GM12878 (cell line): Measurements from ENCODE around the gene ASTL. TPM values are rescaled to one million over a fixed set of nuclear protein-coding genes. Genes with fewer than 3 reads are reported as not detected.

Experiments
- CHD1 ChIP-seq: IDR thresholded peaks from 2 replicates; pipeline ENCODE4 v1.6.1; 2012; ENCODE audit warnings: low read depth, low read length, improper control_type of control experiment
- DPF2 ChIP-seq: fragments of 450-650 bp; IDR thresholded peaks from 2 replicates; pipeline ENCODE4 v1.6.1; 2017; ENCODE audit warnings: mild to moderate bottlenecking
- GABPA ChIP-seq: IDR thresholded peaks from 2 replicates; pipeline ENCODE4 v1.6.1; 2014; ENCODE audit warnings: antibody characterized with exemption, low read depth, mild to moderate bottlenecking, inconsistent platforms
- IRF4 ChIP-seq: IDR thresholded peaks from 2 replicates; pipeline ENCODE4 v1.6.1; 2011; ENCODE audit warnings: low read depth, low read length
- MEF2B ChIP-seq: fragments of 450-650 bp; IDR thresholded peaks from 2 replicates; pipeline ENCODE4 v1.6.1; 2018; ENCODE audit warnings: mild to moderate bottlenecking, moderate library complexity; ENCODE audit not compliant: partially characterized antibody, poor library complexity, severe bottlenecking
- MLLT1 ChIP-seq: fragments of 450-650 bp; IDR thresholded peaks from 2 replicates; pipeline ENCODE4 v1.6.1; 2016; ENCODE audit warnings: mild to moderate bottlenecking
- MTA3 ChIP-seq: IDR thresholded peaks from 2 replicates; pipeline ENCODE4 v1.6.1; 2012; ENCODE audit warnings: low read length, inconsistent platforms, borderline replicate concordance
- NFIC ChIP-seq: IDR thresholded peaks from 2 replicates; pipeline ENCODE4 v1.6.1; 2012; ENCODE audit warnings: low read depth, mild to moderate bottlenecking, inconsistent platforms, low read length, moderate library complexity
- PAX8 ChIP-seq: fragments of 450-650 bp; IDR thresholded peaks from 2 replicates; pipeline ENCODE4 v1.6.1; 2017; ENCODE audit warnings: mild to moderate bottlenecking, moderate library complexity
- PBX3 ChIP-seq: IDR thresholded peaks from 2 replicates; pipeline ENCODE4 v1.6.1; 2011; ENCODE audit warnings: mild to moderate bottlenecking, low read depth, low read length, moderate library complexity; ENCODE audit not compliant: insufficient replicate concordance
- SREBF2 ChIP-seq: IDR thresholded peaks from 2 replicates; pipeline ENCODE4 v1.6.1; 2012; ENCODE audit warnings: mild to moderate bottlenecking, low read length
- STAT1 ChIP-seq: fragments of 450-650 bp; conservative IDR thresholded peaks from 2 replicates; pipeline ENCODE4 v1.6.1; 2014; ENCODE audit warnings: antibody characterized with exemption, mild to moderate bottlenecking
- TARDBP ChIP-seq: IDR thresholded peaks from 2 replicates; pipeline ENCODE4 v1.6.1; 2016; ENCODE audit warnings: borderline replicate concordance
- ZNF24 ChIP-seq: fragments of 450-650 bp; IDR thresholded peaks from 2 replicates; pipeline ENCODE4 v1.6.1; 2017; ENCODE audit warnings: antibody characterized with exemption, mild to moderate bottlenecking
- polyA plus RNA-seq, 11 experiments: library from polyadenylated mRNA; depleted of rRNA in 4 of 11; unstranded in 6 of 11; stranded (reverse) in 5 of 11; fragments of >200 nt; fragmentation: Nextera tagmentation in 4 of 11; fragmentation: Illumina TruSeq in 1 of 11; extraction: Ambion mirVana in 4 of 11; extraction: Trizol in 1 of 11; gene quantifications; 1 replicate in 1 of 11; 2 replicates in 10 of 11; pipeline versions ENCODE4 v1.2.1 to v1.2.3, GENCODE V29; 2011 to 2016; ENCODE audit warnings: inconsistent platforms in 2 of 11, missing spikeins in 2 of 11, low read depth in 1 of 11
- total RNA-seq, 4 experiments: library from RNA; depleted of rRNA in 3 of 4; stranded (reverse); fragments of >200 nt in 3 of 4; fragmentation: Illumina TruSeq in 1 of 4; extraction: Trizol in 1 of 4; gene quantifications; 2 replicates each; pipeline versions ENCODE4 v1.2.1 to v1.2.3, GENCODE V29; 2013 to 2021
- TF ChIP-seq, protein P1 (sequence below): fragments of 450-650 bp; conservative IDR thresholded peaks from 2 replicates; pipeline ENCODE4 v1.6.1; 2017; ENCODE audit warnings: mild to moderate bottlenecking, moderate library complexity
- TF ChIP-seq, protein P2 (sequence below): fragments of 450-650 bp; formaldehyde crosslinking; IDR thresholded peaks from 2 replicates; pipeline ENCODE4 v1.4.0; 2022; ENCODE audit warnings: mild to moderate bottlenecking, moderate library complexity
- TF ChIP-seq, protein P3 (sequence below): fragments of 450-650 bp; IDR thresholded peaks from 2 replicates; pipeline ENCODE4 v1.6.1; 2017; ENCODE audit warnings: borderline replicate concordance
- TF ChIP-seq, protein P4 (sequence below): IDR thresholded peaks from 2 replicates; pipeline ENCODE4 v1.6.1; 2012; ENCODE audit warnings: low read depth, low read length, improper control_type of control experiment

Gene ASTL
- total and polyA plus RNA-seq, 10 of the 15 experiments (the other 5 are each of a cell fraction or from before 2014, with no cell fraction given), result 0.18 to 1.0 (median 0.38) TPM; not detected in 4

GRCh38 chr2:96145036-96145847, 6.9 kb upstream of the ASTL start, which contains the start of gene DUSP2 (continued):
- TF ChIP-seq, protein P1, sequence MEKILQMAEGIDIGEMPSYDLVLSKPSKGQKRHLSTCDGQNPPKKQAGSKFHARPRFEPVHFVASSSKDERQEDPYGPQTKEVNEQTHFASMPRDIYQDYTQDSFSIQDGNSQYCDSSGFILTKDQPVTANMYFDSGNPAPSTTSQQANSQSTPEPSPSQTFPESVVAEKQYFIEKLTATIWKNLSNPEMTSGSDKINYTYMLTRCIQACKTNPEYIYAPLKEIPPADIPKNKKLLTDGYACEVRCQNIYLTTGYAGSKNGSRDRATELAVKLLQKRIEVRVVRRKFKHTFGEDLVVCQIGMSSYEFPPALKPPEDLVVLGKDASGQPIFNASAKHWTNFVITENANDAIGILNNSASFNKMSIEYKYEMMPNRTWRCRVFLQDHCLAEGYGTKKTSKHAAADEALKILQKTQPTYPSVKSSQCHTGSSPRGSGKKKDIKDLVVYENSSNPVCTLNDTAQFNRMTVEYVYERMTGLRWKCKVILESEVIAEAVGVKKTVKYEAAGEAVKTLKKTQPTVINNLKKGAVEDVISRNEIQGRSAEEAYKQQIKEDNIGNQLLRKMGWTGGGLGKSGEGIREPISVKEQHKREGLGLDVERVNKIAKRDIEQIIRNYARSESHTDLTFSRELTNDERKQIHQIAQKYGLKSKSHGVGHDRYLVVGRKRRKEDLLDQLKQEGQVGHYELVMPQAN, result peak; percentile 98
- TF ChIP-seq DPF2, result peak; percentile 91
- TF ChIP-seq CHD1, result peak; percentile 94
- TF ChIP-seq NFIC, result no peak
- TF ChIP-seq PAX8, result no peak
- TF ChIP-seq GABPA, result no peak
- no peak for TF ChIP-seq SREBF2
- TF ChIP-seq, protein P2, sequence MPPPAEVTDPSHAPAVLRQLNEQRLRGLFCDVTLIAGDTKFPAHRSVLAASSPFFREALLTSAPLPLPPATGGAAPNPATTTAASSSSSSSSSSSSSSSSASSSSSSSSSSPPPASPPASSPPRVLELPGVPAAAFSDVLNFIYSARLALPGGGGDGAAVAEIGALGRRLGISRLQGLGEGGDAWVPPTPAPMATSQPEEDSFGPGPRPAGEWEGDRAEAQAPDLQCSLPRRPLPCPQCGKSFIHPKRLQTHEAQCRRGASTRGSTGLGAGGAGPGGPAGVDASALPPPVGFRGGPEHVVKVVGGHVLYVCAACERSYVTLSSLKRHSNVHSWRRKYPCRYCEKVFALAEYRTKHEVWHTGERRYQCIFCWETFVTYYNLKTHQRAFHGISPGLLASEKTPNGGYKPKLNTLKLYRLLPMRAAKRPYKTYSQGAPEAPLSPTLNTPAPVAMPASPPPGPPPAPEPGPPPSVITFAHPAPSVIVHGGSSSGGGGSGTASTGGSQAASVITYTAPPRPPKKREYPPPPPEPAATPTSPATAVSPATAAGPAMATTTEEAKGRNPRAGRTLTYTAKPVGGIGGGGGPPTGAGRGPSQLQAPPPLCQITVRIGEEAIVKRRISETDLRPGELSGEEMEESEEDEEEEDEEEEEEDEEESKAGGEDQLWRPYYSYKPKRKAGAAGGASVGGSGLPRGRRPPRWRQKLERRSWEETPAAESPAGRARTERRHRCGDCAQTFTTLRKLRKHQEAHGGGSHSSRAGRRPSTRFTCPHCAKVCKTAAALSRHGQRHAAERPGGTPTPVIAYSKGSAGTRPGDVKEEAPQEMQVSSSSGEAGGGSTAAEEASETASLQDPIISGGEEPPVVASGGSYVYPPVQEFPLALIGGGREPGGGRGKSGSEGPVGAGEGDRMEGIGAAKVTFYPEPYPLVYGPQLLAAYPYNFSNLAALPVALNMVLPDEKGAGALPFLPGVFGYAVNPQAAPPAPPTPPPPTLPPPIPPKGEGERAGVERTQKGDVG, result no peak
- TF ChIP-seq TARDBP, result peak; percentile 74; the same call in 1 of the 2 replicates
- TF ChIP-seq, protein P3, sequence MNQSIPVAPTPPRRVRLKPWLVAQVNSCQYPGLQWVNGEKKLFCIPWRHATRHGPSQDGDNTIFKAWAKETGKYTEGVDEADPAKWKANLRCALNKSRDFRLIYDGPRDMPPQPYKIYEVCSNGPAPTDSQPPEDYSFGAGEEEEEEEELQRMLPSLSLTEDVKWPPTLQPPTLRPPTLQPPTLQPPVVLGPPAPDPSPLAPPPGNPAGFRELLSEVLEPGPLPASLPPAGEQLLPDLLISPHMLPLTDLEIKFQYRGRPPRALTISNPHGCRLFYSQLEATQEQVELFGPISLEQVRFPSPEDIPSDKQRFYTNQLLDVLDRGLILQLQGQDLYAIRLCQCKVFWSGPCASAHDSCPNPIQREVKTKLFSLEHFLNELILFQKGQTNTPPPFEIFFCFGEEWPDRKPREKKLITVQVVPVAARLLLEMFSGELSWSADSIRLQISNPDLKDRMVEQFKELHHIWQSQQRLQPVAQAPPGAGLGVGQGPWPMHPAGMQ, result no peak
- peak; percentile 75 for TF ChIP-seq ZNF24
- 0 out of 2 replicates have a peak, but pooled peaks have one; percentile 81 for TF ChIP-seq STAT1
- TF ChIP-seq MTA3, result no peak
- TF ChIP-seq IRF4, result no peak
- no peak for TF ChIP-seq MEF2B
- TF ChIP-seq PBX3, result peak; percentile 53
- peak; percentile 59; the same call in 1 of the 2 replicates for TF ChIP-seq MLLT1
- TF ChIP-seq, protein P4, sequence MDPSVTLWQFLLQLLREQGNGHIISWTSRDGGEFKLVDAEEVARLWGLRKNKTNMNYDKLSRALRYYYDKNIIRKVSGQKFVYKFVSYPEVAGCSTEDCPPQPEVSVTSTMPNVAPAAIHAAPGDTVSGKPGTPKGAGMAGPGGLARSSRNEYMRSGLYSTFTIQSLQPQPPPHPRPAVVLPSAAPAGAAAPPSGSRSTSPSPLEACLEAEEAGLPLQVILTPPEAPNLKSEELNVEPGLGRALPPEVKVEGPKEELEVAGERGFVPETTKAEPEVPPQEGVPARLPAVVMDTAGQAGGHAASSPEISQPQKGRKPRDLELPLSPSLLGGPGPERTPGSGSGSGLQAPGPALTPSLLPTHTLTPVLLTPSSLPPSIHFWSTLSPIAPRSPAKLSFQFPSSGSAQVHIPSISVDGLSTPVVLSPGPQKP, result peak; percentile 99
